IPS-20b (cell line): ENCODE results near the gene ADARB2.

Experiments
- H3K27ac ChIP-seq: one replicate; pipeline ENCODE4 v1.5.1; 2013; ENCODE audit warnings: low read length
- H3K27me3 ChIP-seq: 2 replicates; pipeline ENCODE4 v1.6.1; 2013; ENCODE audit warnings: mild to moderate bottlenecking, low read length, inconsistent platforms; ENCODE audit not compliant: insufficient read depth
- H3K36me3 ChIP-seq: 2 replicates; pipeline ENCODE4 v1.6.1; 2013; ENCODE audit warnings: low read depth, mild to moderate bottlenecking, inconsistent platforms, low read length, moderate library complexity; ENCODE audit not compliant: insufficient read depth
- H3K4me1 ChIP-seq: 2 replicates; pipeline ENCODE4 v1.6.1; 2013; ENCODE audit warnings: mild to moderate bottlenecking, control low read depth, inconsistent platforms, low read length, moderate library complexity; ENCODE audit not compliant: insufficient read depth
- H3K4me3 ChIP-seq: 2 replicates; pipeline ENCODE4 v1.5.1; 2013; ENCODE audit warnings: mild to moderate bottlenecking, low read length, inconsistent platforms
- H3K9ac ChIP-seq: 2 replicates; pipeline ENCODE4 v1.6.1; 2013; ENCODE audit warnings: low read depth, mild to moderate bottlenecking, inconsistent platforms, low read length, moderate library complexity
- H3K9me3 ChIP-seq: 2 replicates; pipeline ENCODE4 v1.6.1; 2013; ENCODE audit warnings: mild to moderate bottlenecking, low read depth, low read length, inconsistent platforms; ENCODE audit not compliant: insufficient read depth

The ADARB2 gene

GRCh38 chr10:1324903-1325302 lies 412.4 kb downstream of the ADARB2 start:
- H3K9me3 ChIP-seq: no peaks in the 10 kb centered on the region
- no peaks in the 10 kb centered on the region for H3K4me1 ChIP-seq
- H3K9ac ChIP-seq: no peak overlapping the region
- no peaks in the 10 kb centered on the region for H3K36me3 ChIP-seq
- H3K27ac ChIP-seq: no peak overlapping the region
- no peak overlapping the region for H3K4me3 ChIP-seq
- H3K27me3 ChIP-seq: no peaks in the 10 kb centered on the region

- Histone ChIP-seq H3K4me1 (no peaks in the 10 kb centered on the region), H3K27me3 (no peaks in the 10 kb centered on the region), H3K27ac (no peak overlapping the region), H3K36me3 (no peaks in the 10 kb centered on the region), H3K9me3 (no peaks in the 10 kb centered on the region), H3K9ac (no peak overlapping the region), H3K4me3 (no peak overlapping the region)
These were observed 413.4 kb downstream of the ADARB2 start for GRCh38 chr10:1323951-1324350.

- no peak overlapping the region for H3K27ac ChIP-seq
- H3K27me3 ChIP-seq: no peaks in the 10 kb centered on the region
- no peaks in the 10 kb centered on the region for H3K36me3 ChIP-seq
- H3K9ac ChIP-seq: no peak overlapping the region
- H3K9me3 ChIP-seq: no peaks in the 10 kb centered on the region
- H3K4me1 ChIP-seq: no peaks in the 10 kb centered on the region
- H3K4me3 ChIP-seq: no peak overlapping the region
These were observed 416.5 kb downstream of the ADARB2 start for GRCh38 chr10:1320739-1321320.

- Histone ChIP-seq H3K4me3 (no peak overlapping the region), H3K27ac (no peak overlapping the region), H3K9me3 (no peaks in the 10 kb centered on the region), H3K4me1 (peaks cover 5% of the 10 kb centered on the region; the same call in 1 of the 2 replicates), H3K9ac (no peak overlapping the region), H3K36me3 (no peaks in the 10 kb centered on the region), H3K27me3 (no peaks in the 10 kb centered on the region)
These were observed 420.5 kb downstream of the ADARB2 start for GRCh38 chr10:1316809-1317143.

- Histone ChIP-seq H3K9ac (no peak overlapping the region), H3K27ac (no peak overlapping the region), H3K4me3 (no peak overlapping the region), H3K4me1 (peaks cover 10% of the 10 kb centered on the region; the same call in 1 of the 2 replicates), H3K36me3 (no peaks in the 10 kb centered on the region), H3K27me3 (no peaks in the 10 kb centered on the region), H3K9me3 (no peaks in the 10 kb centered on the region)
These were observed 421.1 kb downstream of the ADARB2 start for GRCh38 chr10:1316121-1316808.

- Histone ChIP-seq H3K4me1 (peaks cover 19% of the 10 kb centered on the region; the same call in 1 of the 2 replicates), H3K36me3 (no peaks in the 10 kb centered on the region), H3K27ac (no peak overlapping the region), H3K27me3 (no peaks in the 10 kb centered on the region), H3K9ac (no peak overlapping the region), H3K4me3 (no peak overlapping the region), H3K9me3 (no peaks in the 10 kb centered on the region)
These were observed 422.1 kb downstream of the ADARB2 start for GRCh38 chr10:1315178-1315577.

- Histone ChIP-seq H3K27me3 (no peaks in the 10 kb centered on the region), H3K4me3 (no peak overlapping the region), H3K27ac (peak overlapping the region; percentile 90), H3K36me3 (no peaks in the 10 kb centered on the region), H3K4me1 (peaks cover 32% of the 10 kb centered on the region; the same call in 1 of the 2 replicates), H3K9ac (peak overlapping the region; percentile 87; the same call in 1 of the 2 replicates), H3K9me3 (no peaks in the 10 kb centered on the region)
These were observed 425.6 kb downstream of the ADARB2 start for GRCh38 chr10:1311726-1312125.

- peak overlapping the region; percentile 91 for H3K27ac ChIP-seq
- H3K9ac ChIP-seq: peak overlapping the region; percentile 87
- H3K4me1 ChIP-seq: peaks cover 32% of the 10 kb centered on the region; the same call in 1 of the 2 replicates
- no peaks in the 10 kb centered on the region for H3K27me3 ChIP-seq
- peak overlapping the region; percentile 57; the same call in 1 of the 2 replicates for H3K4me3 ChIP-seq
- H3K9me3 ChIP-seq: no peaks in the 10 kb centered on the region
- no peaks in the 10 kb centered on the region for H3K36me3 ChIP-seq
These were observed 427.0 kb downstream of the ADARB2 start for GRCh38 chr10:1310271-1310789.

GRCh38 chr10:1309617-1310270 lies 427.6 kb downstream of the ADARB2 start:
- Histone ChIP-seq H3K36me3 (no peaks in the 10 kb centered on the region), H3K9me3 (no peaks in the 10 kb centered on the region), H3K9ac (peak overlapping the region; percentile 87), H3K4me3 (peak overlapping the region; percentile 57), H3K27me3 (no peaks in the 10 kb centered on the region), H3K27ac (peak overlapping the region; percentile 91), H3K4me1 (peaks cover 32% of the 10 kb centered on the region; the same call in 1 of the 2 replicates)

- no peaks in the 10 kb centered on the region for H3K27me3 ChIP-seq
- H3K4me3 ChIP-seq: peak overlapping the region; percentile 57; the same call in 1 of the 2 replicates
- peak overlapping the region; percentile 87; the same call in 1 of the 2 replicates for H3K9ac ChIP-seq
- peaks cover 32% of the 10 kb centered on the region; the same call in 1 of the 2 replicates for H3K4me1 ChIP-seq
- no peaks in the 10 kb centered on the region for H3K36me3 ChIP-seq
- H3K9me3 ChIP-seq: no peaks in the 10 kb centered on the region
- H3K27ac ChIP-seq: peak overlapping the region; percentile 91
These were observed 428.2 kb downstream of the ADARB2 start for GRCh38 chr10:1308962-1309616.

GRCh38 chr10:1308173-1308961 lies 429.0 kb downstream of the ADARB2 start:
- no peak overlapping the region for H3K4me3 ChIP-seq
- peak overlapping the region; percentile 91 for H3K27ac ChIP-seq
- no peaks in the 10 kb centered on the region for H3K36me3 ChIP-seq
- H3K27me3 ChIP-seq: no peaks in the 10 kb centered on the region
- no peaks in the 10 kb centered on the region for H3K9me3 ChIP-seq
- peak overlapping the region; percentile 87; the same call in 1 of the 2 replicates for H3K9ac ChIP-seq
- H3K4me1 ChIP-seq: peaks cover 32% of the 10 kb centered on the region; the same call in 1 of the 2 replicates
